Body of pancreas (tissue), 4 donors: ENCODE data around the gene C14orf132.

ENCODE experiments used
- POLR2A ChIP-seq, 3 donors: fragments of 450-650 bp; IDR thresholded peaks; one replicate each; pipeline ENCODE4 v1.6.1; 2016; ENCODE audit warnings: antibody characterized with exemption in 3 of 3, mild to moderate bottlenecking in 2 of 3
- TF ChIP-seq, protein P1 (sequence below), 7 experiments: fragments of 450-650 bp in 4 of 7; fragments of 200-600 bp in 3 of 7; sonication (generic) in 3 of 7; IDR thresholded peaks; one replicate each; pipeline ENCODE4 v1.5.1; 2016 to 2019; ENCODE audit warnings: antibody characterized with exemption in 7 of 7

GRCh38 chr14:95998656-95999055, 40.5 kb upstream of the C14orf132 start:
- TF ChIP-seq, protein P1, sequence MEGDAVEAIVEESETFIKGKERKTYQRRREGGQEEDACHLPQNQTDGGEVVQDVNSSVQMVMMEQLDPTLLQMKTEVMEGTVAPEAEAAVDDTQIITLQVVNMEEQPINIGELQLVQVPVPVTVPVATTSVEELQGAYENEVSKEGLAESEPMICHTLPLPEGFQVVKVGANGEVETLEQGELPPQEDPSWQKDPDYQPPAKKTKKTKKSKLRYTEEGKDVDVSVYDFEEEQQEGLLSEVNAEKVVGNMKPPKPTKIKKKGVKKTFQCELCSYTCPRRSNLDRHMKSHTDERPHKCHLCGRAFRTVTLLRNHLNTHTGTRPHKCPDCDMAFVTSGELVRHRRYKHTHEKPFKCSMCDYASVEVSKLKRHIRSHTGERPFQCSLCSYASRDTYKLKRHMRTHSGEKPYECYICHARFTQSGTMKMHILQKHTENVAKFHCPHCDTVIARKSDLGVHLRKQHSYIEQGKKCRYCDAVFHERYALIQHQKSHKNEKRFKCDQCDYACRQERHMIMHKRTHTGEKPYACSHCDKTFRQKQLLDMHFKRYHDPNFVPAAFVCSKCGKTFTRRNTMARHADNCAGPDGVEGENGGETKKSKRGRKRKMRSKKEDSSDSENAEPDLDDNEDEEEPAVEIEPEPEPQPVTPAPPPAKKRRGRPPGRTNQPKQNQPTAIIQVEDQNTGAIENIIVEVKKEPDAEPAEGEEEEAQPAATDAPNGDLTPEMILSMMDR (IDR thresholded peaks at IDR 0.05): peak in 4 of 7 experiments; percentile 31 to 37 (median 36)
- TF ChIP-seq POLR2A (IDR thresholded peaks at IDR 0.05): no peak
